Keratinocyte (primary cell): ENCODE data around the gene TREH.

Experiments
- EZH2 ChIP-seq: IDR thresholded peaks from one replicate; pipeline ENCODE4 v1.6.1; 2012; ENCODE audit warnings: inconsistent platforms, mild to moderate bottlenecking, low read length, moderate library complexity
- TF ChIP-seq, protein P1 (sequence below), 3 experiments: IDR thresholded peaks in 1 of 3; conservative IDR thresholded peaks in 1 of 3; optimal IDR thresholded peaks in 1 of 3; 2 replicates in 2 of 3; 3 replicates in 1 of 3; pipeline versions ENCODE3 to v1.5.1; 2011; ENCODE audit warnings: low read length in 3 of 3, mild to moderate bottlenecking in 3 of 3, moderate library complexity in 2 of 3, control low read depth in 1 of 3, inconsistent platforms in 1 of 3; ENCODE audit not compliant: insufficient read depth in 2 of 3; ENCODE audit errors: extremely low read depth in 1 of 3

DNA sequence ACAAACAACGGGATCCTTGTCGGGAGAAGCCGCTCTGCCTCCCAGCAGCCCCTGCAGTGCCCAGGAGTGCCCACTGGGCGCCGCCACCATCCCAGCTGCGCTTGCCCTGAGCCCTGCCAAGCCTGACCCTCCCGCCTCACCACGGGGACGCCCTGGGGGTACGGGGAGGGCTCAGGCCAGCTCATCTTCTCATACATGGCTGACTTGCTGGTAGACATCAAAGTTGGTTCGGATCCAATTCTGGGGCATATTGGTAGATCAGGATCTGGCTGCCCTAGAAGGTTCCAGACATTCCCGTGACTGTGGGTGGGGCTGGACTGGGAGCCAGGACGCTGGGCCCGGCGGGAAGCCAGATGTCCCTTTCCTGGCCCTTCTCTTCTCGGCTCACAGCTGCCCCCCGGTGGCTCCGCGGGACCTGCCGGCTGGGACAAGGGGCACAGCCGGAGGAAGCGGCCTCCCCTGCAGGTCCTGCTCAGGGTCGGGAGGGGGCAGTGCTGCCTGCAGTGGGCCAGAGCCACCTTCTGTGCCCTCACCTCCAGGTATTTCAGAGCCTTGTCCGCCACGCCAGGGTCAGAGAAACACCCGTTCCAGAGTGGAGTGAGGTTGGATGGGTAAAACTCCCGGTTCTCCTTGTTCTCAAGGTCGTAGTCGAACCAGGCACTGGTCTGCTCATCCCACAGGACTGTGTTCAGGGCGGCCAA lies 10.6 kb upstream of the TREH start:
- TF ChIP-seq, protein P1, sequence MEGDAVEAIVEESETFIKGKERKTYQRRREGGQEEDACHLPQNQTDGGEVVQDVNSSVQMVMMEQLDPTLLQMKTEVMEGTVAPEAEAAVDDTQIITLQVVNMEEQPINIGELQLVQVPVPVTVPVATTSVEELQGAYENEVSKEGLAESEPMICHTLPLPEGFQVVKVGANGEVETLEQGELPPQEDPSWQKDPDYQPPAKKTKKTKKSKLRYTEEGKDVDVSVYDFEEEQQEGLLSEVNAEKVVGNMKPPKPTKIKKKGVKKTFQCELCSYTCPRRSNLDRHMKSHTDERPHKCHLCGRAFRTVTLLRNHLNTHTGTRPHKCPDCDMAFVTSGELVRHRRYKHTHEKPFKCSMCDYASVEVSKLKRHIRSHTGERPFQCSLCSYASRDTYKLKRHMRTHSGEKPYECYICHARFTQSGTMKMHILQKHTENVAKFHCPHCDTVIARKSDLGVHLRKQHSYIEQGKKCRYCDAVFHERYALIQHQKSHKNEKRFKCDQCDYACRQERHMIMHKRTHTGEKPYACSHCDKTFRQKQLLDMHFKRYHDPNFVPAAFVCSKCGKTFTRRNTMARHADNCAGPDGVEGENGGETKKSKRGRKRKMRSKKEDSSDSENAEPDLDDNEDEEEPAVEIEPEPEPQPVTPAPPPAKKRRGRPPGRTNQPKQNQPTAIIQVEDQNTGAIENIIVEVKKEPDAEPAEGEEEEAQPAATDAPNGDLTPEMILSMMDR (optimal IDR thresholded peaks at IDR 0.05 in 1 of 3, IDR thresholded peaks at IDR 0.05 in 1 of 3, conservative IDR thresholded peaks at IDR 0.05 in 1 of 3; ENCODE audit: extremely low read depth in 1 of 3, insufficient read depth in 2 of 3, low read length in 3 of 3) = peak; percentile 59 to 99 (median 87)
- no peak for TF ChIP-seq EZH2
